ENCODE data around the gene POLR3K.
A peak's percentile ranks its signal among the peaks of the same experiment; 100 is the strongest.

The POLR3K gene

DNA sequence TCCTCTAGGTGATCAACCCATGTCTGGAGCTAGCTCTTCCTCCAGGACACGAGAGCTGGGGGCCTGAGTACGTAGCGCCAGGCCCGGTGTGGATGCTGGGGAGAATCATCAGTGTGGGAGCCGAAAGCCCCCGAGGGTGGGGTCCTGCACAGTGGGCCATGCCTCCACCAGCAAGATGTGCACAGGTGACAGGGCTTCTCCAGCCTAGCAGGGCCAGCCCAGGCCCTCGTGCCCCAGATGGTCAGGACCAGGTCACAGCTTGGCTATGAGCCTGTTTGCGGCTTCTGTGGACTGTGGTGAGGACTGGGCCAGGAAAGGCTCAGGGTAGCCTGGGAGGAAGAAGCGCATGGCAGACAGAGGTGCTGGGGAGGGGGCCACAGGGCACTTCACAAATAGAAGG, 32.5 kb upstream of the POLR3K start:
- H3K4me3 ChIP-seq (ENCODE audit: low read depth, low read length) = no peak overlapping the region
- TF ChIP-seq, protein P1, sequence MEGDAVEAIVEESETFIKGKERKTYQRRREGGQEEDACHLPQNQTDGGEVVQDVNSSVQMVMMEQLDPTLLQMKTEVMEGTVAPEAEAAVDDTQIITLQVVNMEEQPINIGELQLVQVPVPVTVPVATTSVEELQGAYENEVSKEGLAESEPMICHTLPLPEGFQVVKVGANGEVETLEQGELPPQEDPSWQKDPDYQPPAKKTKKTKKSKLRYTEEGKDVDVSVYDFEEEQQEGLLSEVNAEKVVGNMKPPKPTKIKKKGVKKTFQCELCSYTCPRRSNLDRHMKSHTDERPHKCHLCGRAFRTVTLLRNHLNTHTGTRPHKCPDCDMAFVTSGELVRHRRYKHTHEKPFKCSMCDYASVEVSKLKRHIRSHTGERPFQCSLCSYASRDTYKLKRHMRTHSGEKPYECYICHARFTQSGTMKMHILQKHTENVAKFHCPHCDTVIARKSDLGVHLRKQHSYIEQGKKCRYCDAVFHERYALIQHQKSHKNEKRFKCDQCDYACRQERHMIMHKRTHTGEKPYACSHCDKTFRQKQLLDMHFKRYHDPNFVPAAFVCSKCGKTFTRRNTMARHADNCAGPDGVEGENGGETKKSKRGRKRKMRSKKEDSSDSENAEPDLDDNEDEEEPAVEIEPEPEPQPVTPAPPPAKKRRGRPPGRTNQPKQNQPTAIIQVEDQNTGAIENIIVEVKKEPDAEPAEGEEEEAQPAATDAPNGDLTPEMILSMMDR (IDR thresholded peaks at IDR 0.05; ENCODE audit: borderline replicate concordance, insufficient read depth, low read depth, low read length) = no peak

DNA sequence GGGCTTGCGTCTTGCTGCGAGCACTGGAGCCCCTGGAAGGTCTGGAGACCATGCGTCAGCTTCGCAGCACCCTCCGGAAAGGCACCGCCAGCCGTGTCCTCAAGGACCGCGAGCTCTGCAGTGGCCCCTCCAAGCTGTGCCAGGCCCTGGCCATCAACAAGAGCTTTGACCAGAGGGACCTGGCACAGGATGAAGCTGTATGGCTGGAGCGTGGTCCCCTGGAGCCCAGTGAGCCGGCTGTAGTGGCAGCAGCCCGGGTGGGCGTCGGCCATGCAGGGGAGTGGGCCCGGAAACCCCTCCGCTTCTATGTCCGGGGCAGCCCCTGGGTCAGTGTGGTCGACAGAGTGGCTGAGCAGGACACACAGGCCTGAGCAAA, 32.0 kb upstream of the POLR3K start:
- TF ChIP-seq, protein P1 (IDR thresholded peaks at IDR 0.05; ENCODE audit: borderline replicate concordance, insufficient read depth, low read depth, low read length) = no peak
- no peak overlapping the region for H3K4me3 ChIP-seq (ENCODE audit: low read depth, low read length)

DNA sequence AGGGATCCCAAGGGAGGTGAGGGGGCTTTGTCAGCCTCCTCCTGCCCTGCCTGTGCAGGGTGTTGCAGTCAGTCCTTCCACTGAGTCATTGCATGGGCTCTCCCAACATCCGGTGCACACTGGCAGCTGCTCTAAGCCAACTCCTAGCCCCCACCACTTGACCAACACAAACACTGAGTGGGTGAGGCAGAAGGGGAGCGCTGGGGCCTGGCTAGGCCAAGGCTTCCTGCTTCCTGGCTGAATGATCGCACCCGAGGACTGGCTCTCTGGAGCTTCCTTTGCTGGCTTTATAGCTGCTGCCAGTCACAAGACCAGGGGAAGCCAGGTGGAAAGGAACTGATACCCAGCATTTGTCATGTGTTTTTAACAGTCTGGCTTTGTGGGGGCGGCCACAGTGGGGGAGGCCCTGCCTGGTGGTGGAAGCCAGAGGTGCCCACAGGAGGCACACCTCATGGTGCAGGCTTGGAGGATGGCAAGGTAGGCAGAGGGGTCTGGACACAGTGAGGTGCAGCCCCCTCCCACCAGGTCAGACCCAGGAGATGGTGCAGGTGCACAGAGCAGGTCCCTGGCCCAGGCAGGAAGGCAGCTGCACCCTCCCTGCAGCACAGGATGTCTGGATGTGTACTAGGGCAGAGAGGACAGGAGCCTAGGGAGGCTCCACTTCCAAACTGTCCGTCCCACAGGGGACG, 31.5 kb upstream of the POLR3K start:
- TF ChIP-seq, protein P1 (IDR thresholded peaks at IDR 0.05; ENCODE audit: borderline replicate concordance, insufficient read depth, low read depth, low read length) = no peak

DNA sequence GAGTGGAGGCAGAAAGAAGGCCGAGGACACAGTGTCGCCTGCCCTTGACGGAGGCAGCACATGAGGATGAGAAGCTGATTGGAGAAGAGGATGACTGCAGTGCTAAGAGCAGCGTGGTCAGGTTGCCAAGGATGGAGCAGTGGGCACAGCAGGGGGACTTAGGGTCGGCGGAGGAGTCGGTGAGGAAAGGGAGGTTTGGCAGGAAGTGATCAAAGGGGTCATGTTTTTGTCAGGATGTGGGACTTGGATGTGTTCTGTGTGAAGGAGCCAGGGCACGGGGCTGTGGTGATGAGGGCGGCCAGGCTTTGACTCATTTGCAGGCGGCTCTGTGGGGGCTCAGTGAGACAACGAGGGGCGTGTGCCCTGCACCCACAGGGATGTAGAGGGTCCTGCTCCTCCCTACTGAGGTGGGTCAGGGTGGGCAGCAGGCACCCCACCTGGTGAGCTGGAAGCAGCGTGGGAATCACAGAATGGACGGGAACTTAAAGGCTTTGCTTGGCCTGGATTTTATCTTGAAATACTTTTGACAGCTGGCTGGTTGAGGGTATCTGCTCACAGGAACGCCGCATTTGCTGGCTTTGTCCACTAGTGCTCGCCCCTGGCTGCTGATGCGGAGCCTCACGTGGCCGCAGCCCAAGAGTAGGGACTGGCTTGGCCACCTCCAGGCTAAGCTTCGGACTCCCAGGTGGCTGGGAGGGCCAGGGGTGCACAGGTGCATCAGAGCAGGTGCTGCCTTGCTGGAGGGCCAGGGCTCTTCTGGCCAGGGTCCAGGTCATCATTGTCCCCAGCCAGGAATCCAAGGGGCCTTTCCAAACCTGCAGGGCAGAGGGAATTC, 30.6 kb upstream of the POLR3K start:
- TF ChIP-seq, protein P1 (IDR thresholded peaks at IDR 0.05; ENCODE audit: borderline replicate concordance, insufficient read depth, low read depth, low read length) = no peak
- no peak overlapping the region for H3K4me3 ChIP-seq (ENCODE audit: low read depth, low read length)

More for the DNA sequence above, 31.5 kb upstream of the POLR3K start:
- no peak overlapping the region for H3K4me3 ChIP-seq (ENCODE audit: low read depth, low read length)

DNA sequence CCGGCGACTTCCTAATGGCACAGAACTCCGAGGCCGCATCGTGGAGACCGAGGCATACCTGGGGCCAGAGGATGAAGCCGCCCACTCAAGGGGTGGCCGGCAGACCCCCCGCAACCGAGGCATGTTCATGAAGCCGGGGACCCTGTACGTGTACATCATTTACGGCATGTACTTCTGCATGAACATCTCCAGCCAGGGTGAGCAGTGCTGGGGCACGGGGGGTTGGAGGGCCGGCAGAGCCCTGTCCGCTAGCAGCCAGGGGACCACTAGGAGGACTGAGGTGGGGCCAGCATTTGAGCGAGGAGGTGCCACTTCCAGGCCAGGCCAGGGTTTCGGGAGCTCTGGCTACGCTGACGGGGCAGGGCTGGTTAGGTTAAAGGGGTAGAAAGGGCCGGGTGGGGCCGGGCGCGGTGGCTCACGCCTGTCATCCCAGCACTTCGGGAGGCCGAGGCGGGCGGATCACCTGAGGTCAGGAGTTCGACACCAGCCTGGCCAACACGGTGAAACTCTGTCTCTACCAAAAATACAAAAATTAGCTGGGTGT, 29.7 kb upstream of the POLR3K start:
- H3K4me3 ChIP-seq (ENCODE audit: low read depth, low read length) = no peak overlapping the region
- TF ChIP-seq, protein P1 (IDR thresholded peaks at IDR 0.05; ENCODE audit: borderline replicate concordance, insufficient read depth, low read depth, low read length) = no peak

DNA sequence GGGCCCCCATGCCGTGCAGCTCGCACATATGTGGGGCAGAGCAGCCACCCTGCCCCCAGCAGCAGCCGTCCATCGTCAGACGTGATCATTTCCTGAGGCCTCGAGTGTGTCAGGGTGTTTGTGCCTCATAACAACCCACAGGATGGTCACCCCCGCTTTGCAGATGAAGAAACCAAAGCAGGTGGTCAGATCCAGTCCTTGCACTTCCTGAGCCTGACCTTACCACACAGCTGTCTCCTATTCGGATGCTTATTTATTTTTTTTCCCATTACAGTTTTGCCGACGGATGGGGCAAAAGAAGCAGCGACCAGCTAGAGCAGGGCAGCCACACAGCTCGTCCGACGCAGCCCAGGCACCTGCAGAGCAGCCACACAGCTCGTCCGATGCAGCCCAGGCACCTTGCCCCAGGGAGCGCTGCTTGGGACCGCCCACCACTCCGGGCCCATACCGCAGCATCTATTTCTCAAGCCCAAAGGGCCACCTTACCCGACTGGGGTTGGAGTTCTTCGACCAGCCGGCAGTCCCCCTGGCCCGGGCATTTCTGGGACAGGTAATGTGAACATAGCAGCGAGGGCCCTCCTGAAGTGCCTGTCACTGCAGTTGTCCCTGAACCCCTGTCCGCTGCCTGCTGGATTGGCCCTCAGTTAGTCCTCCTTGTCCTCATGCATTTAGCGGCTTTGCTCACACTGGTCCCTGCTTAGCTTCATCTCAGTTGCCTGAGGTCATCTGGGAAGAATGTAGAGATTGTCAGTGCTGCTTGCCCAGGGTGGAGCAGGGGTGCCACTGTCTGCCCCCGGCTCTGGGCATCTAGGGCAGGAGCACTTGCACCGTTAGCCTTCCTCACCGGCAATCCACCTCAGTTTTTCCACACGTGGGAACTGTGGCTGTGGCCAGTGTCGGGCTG, 26.0 kb upstream of the POLR3K start:
- TF ChIP-seq, protein P1 (IDR thresholded peaks at IDR 0.05; ENCODE audit: borderline replicate concordance, insufficient read depth, low read depth, low read length) = no peak
- H3K4me3 ChIP-seq (ENCODE audit: low read depth, low read length) = peak overlapping the region; percentile 77

All from GM12875 (cell line).